ENCODE measurements around the gene NR2E1.

NR2E1 gene

DNA sequence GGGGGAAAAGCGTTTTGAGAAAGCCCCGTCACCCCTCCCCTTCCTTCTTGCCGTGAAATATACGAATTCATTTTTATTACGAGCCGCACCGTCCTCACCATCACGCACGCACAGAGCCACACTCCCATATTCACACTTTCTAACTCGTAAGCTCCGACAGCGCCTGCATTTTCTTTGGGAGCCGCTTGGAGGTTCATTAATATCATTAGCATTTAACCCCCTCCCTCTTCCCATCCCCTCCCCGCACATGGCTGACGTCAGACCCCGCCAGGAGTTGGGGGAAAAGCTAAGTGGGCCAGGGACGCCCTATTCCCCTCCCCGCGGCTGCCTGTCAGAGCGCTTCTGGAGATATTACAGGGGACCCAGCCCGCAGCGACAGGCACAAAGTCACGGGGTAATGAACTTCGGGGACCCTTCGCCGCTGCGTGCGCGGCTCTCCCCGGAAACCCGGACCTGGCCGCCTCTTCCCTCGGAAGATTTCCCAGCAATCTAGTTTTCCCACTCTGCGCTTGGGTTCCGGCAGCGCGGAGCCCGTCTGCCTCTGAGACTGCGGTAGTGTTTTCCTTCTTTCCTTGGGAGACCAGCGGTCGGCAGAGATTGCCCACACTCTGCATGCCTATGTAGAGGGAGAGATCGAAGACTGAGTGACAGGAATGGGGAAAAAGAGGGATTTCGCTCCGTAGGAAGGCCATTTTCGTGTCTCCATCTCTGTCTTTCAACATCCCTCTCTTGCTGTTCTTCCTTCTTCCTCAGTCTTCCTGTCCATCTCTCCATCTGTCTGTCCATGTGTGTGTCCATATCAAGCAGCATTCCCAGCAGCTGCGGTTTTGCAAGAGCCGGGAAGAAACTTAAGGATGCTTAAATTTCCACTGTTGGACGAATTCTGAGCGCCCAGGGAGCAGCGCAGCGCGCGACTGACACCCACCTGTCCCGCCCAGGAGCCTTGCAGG lies at the start of gene NR2E1:
TSS of gene NR2E1 (plus strand) at position 309 of the 950 bp plus-strand sequence. CDS start 744 bp downstream, outside the sequence.
- in situ Hi-C loops (cut with MboI; ENCODE audit: low sequenced_read_pairs), result no loop called here

DNA sequence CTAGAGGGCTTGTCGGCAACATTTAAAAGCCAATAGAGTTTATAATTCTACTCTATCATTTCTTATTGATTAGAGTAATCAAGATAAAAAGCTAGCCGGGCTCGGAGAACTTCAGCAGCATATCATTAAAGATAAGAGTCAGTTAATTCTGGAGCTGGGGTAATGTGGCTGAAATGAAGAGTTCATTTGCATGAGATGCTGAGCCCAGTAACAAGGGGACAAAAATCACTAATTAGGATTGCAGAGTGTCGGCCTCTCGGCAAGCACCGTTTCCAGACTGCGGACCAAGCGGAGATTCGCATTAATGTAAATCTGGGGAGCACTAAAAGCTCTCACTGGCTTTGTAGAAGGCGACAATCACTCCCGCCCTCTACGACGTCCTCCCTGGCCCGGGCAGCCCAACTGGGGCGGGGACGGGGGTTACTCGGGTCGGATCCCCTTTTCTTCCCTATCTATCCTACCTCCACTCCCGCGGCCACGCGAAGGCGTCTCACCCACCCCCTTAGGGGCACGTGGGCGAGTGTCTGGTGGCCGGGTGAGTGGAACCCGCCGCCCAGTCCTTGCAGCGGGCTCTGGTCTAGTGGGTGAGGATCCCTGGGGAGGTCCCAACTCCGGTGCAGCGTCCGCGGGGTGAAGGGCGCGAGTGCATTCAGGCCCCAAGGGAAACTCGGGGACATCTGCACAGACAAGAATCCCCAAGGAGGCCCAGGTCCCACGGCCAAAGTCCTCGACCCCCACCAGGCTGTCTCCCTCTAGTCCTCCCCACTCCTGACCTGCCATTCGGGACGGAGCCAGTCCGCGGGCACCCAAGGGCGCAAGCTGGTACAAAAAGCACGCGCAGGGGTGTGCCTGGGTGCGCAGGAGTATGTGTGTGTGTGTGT lies 49.0 kb upstream of the NR2E1 start:
- in situ Hi-C loops (cut with MboI; ENCODE audit: low sequenced_read_pairs), result no loop called here

DNA sequence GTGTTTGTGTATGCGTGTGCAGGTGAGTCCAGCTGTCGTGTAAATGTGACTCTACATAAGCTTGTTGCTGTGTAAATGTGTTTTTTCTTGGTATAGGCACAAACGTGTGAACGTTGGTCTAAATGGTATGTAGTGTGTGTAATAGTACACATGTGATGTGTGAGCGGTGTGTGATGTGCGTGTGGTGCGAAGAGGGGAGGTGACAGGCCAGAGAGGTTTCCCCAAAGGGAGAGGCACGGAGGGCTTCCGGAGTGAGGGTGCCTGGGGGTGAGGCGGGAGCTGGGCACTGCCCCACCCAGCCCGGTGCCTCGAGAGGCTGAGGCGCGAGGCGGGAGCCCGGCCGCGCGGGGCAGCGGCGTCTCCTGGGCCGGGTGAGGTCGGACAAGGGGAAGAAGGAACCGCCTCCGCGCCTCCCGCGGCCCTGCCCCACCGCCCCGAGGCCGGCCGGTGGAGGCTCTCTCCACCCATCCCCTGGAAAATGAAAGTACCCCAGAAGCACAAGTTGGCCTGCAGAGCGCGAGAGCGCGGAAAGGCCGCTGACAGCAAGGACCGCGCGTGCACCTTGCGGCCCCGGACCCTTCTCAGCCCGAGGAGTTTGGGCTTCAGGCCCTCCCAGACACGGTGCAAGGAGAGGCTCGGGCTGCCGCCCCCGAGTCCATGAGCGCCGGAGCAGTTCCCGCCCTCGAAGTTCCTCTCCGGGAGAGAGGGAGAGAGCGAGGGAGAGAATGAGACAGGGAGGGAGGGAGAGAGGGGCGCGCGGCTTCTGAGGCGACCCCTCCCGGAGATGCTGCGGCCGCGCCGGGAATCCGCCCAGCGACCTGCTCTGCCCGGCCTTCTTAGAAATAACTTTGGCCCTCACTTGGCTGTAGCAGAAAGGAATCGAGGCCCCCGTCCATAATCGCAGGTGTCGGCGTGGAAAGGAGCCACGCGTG lies 48.1 kb upstream of the NR2E1 start:
- in situ Hi-C loops (cut with MboI; ENCODE audit: low sequenced_read_pairs), result no loop called here

DNA sequence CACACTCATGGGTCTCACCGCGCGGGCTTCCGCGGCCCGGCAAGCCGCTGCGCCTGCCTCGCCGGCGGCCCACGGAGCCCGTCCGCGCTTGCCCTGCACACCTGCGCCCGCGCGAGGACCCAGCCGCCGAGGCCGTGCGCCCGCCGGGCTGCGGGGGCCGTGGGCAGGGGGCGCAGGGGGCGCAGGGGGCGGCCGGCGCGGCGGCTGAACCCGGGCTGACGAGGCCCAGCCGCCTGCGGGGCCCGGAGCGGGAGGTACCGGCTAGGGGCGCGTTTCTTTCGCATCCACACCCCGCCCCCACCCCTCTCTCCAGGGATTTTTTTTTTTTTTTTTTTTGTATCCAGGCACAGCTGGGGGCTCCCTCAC lies 47.5 kb upstream of the NR2E1 start:
- in situ Hi-C loops (cut with MboI; ENCODE audit: low sequenced_read_pairs), result no loop called here

DNA sequence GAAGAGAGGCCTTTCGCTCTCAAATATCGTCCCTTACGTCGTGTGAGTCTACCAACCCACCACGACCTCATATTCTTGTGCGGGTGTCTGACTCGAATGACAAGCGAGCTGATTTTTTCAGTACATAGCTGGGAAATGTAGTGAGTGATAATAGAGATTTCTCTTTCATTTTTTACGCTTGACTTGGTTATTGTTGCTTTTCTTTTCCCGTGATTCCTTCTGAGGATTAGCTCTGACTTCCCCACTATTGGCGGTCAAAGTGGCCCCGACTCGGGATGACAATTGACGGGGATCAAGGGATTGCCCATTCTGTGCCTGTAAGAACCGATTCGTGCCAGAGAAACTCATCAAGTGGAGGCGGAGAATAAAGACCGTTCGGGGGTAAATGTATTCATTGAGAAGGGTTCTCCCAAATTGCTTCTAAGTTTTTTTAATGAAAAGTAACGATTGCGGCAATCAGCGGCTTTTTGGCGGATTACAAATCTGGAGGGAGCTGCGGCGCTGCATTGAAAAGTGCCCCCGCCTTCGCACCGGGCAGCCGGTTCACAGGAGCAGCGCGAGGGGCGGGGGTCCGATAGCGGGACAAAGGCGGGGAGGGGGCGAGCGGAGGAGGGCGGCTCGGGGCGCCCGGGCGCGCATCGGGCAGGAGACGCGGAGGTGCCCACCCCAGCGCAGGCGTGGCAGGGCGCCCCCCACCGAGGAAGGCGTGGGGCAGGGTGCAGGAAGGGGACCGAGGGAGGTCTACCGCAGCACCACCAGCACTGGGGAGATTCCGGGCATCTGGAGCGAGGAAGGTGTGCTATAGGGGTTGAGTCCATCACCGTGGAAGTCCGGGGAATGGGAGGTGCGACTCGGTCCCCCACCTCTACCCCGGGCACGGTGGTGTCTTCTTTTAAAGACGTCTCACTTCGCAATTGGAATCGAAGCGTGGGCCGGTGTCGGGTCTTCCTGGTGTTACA lies 46.7 kb upstream of the NR2E1 start:
- in situ Hi-C loops (cut with MboI; ENCODE audit: low sequenced_read_pairs), result no loop called here

DNA sequence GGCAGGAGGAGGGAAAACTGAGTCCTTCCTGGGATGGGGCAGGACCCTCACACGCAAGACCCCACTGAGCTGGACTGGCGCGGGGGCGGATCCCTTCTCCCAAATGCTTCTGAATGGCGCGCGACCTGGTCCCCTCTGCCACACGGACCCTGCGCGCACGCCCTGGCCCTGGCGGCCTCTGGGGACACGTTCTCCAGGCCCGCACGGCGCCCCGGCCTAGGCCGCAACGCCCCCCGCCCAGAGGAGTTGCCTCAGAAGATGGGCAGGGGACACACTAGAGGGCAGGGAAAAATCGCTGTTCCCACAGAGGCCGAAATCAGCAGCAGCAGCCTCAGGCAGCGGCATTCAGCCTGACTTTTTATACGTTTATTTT lies 46.1 kb upstream of the NR2E1 start:
- in situ Hi-C loops (cut with MboI; ENCODE audit: low sequenced_read_pairs), result no loop called here

DNA sequence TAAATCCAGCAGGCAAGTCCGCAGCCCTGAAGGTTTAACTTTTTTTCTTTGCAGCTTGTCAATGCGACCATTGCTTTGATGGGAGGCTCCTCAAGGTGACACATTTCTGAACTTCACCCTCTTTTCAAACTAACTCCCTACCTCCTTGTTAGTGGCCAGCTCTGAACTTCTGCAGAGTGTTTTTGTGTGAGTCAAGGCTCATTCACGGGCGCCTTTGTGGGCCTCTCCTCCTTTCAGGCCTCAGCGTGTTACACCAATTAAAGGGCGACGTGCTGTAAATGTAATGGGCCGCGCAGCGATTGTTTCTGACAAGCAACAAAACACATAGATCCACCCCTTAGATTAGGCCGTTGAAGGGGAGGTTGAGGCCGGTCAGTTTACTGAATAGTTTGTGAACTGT lies 45.5 kb upstream of the NR2E1 start:
- in situ Hi-C loops (cut with MboI; ENCODE audit: low sequenced_read_pairs), result no loop called here

DNA sequence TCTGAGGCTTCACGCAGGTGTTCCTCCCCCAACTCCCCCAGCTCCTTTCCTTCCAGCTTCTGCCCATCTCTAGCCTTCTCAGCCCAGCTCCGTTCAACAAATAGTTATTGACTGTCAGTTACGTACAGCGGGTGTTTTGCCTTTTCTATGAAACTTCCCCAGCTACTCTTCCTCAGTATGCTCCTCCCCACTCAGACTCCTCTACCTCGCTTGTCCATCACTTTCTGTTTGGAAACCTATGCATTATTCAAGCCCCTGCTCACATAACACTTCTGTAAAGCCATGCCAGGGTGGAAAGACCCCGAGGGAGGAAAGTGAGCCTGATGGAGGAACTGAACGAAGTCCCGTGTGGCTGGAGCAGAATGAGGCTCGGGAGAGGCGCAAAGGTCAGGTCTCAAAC lies 44.2 kb upstream of the NR2E1 start:
- in situ Hi-C loops (cut with MboI; ENCODE audit: low sequenced_read_pairs), result no loop called here

DNA sequence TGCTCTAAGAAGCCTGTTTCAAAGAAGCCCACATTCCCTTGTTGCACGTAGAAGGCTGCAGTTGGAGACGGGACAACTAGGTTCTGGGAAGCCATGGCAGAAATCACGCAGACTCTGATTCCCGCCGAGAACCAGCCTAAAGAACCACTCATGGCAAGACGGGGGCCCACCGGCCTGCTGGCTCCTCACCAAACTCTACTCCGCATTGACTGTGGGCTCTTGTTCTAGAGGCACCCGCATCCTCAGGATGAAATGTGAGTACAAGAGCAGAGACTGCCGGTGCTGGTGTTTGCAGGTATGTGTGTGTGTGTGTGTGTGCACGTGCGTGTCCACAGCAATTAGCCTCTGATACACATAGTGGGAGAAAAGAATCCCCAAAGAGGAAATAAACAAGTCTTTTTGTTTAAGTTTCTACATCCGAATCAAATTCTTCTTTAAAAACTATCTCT lies 42.3 kb upstream of the NR2E1 start:
- in situ Hi-C loops (cut with MboI; ENCODE audit: low sequenced_read_pairs), result no loop called here

DNA sequence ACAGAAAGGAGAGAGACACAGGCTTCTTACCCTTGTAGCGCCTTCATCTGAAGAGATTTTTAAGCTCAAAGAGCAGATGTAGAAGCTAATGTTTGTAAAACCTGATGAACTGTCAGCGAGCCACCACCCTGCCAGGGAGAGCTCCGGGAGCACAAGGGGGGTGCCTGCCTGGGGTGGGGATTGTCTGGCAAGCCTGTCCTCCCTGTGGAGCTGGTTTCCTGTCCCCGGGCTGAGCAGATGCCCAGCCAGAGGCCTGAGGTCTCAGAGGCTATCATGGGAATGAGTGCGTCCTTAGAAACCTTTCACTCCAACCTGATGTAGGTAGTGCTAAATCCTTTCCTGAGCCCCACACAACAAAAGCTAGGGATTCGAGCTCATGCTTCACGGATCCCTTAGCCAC lies 41.9 kb upstream of the NR2E1 start:
- in situ Hi-C loops (cut with MboI; ENCODE audit: low sequenced_read_pairs), result no loop called here

DNA sequence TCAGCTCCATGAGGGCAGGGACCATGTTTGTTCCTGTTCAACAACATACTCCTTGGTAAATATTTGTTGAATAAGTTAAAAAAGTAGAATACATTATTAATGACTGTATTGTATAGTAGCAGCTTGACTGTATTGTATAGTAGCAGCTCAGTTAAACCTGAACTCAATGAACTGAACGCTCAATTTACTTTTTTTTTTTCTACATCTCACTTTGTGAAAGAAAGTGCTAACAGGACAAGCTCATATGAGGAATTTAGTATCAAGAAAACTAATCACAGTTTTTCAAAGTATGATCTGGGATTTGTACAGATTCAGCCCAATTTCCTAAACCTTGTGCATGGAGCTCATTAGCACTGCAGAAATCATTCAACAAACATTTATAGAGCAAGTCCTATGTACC lies 38.8 kb upstream of the NR2E1 start:
- in situ Hi-C loops (cut with MboI; ENCODE audit: low sequenced_read_pairs), result no loop called here

DNA sequence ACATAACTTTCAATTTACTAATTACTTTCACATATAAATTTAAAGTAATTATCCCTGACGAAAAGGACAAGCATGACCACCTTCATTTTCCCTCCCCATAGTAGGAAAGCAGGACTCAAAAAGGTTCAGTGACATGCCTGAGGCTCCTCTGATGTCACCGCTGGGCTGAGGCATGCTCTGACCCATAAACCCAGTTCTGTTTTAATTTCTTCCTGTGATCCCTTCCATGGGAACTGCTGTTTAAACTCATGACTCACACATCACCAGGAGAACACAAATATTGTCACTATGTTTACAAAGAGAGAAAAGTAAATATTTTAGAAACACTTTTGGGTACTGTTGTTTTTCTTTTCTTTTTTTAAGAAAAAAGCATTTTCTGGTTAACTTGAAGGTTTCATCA lies 38.0 kb upstream of the NR2E1 start:
- in situ Hi-C loops (cut with MboI; ENCODE audit: low sequenced_read_pairs), result no loop called here

DNA sequence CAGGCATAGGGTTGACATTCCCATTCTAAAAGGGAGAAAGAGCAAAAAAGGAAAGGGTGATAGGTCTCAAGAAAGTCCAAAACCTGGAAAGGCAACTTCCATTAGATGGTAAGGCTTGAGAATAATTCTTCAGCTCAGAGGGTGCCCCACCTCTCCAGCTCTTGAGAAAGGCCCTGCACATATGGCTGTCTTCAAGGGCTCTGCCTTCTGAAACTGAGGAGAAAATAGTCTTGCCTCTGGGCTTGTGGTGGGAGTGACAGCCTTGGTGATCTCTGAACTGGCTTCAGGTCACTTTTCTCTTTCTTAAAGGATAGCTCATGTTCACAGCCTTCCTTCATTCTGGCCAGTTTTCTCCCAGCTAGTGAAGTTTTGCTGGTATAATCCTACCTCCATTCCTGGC lies 35.6 kb upstream of the NR2E1 start:
- in situ Hi-C loops (cut with MboI; ENCODE audit: low sequenced_read_pairs), result no loop called here

DNA sequence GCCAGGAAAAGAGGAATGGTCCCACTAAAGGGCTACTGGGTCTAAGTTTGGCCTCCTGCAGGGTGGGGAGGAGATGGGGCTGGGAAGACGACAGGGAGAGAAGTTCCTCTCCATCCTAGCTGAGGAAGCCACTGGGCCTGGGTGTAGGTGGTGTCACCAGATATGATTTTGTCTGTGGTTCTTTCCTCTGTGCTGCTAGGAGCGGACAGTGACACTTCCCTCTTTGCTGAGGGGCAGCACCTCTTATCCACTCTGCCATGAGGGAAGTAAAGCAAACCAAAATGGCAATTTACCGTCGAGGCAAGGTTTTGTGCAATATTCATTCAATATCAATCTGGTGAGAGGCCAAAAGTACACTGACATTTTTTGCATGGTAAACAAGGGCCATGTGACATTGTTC lies 33.0 kb upstream of the NR2E1 start:
- in situ Hi-C loops (cut with MboI; ENCODE audit: low sequenced_read_pairs), result no loop called here

DNA sequence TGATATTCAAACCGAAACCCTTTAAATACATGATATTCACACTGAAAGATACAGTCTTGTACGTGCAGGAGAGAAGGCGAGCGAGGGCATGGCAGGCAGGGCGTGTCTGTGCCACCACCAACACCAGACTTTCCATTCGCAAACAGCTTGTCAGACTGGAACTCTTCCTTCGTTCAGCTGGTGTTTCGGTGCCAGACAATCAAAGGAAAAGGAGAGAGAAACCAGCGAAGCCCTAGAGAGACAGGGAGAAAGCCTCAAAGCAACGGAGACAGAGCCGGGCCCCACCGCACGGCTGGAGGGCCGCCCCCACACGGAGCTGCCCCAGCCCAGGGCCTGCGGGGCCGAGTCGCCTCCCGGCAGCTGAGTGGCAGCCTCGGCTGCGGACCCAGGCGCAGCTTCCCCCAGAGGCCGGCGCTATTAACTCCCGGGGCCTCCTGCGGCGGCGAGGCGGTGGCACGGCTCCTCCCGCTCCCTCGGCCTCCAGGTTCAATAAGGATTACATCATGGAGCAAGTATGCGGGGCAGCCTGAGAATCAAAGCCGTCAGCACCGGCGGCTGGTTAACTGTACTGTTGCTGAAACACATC lies 32.1 kb upstream of the NR2E1 start:
- in situ Hi-C loops (cut with MboI; ENCODE audit: low sequenced_read_pairs), result no loop called here

DNA sequence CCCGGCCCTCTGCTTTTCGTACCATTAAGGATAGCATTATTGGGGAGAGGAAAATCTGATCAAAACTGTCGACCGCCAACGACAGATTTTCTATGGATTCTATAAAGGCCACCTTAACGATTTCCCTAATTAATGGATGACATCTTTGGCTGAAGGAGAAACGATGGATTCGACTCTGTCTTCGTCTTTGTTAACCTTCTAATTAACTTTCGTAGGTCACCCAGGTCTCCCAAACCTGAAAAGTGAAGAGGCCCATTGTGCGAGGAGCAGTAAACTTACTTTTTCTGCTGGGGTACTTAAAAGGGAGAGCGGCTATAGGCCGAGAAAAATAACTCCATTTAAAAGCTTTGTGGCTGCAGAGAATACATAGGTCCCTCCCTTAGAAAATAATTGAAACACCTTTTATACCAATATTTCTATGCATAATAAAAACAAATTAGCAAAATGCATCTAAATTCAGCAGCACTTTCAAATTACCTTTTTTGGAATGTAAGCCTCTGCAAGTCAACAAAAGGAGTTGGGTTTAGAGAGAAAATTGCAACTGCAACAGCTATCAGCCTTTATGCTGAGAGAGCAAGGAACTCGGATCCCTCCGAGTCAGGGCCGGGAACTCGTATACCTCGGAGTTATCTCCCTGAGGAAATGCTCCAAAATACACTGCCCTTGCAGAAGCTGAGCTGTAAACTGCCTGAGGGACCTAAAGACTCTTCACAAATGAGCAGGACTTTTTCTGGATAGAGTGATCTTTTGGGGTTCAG lies 31.4 kb upstream of the NR2E1 start:
- in situ Hi-C loops (cut with MboI; ENCODE audit: low sequenced_read_pairs), result no loop called here

DNA sequence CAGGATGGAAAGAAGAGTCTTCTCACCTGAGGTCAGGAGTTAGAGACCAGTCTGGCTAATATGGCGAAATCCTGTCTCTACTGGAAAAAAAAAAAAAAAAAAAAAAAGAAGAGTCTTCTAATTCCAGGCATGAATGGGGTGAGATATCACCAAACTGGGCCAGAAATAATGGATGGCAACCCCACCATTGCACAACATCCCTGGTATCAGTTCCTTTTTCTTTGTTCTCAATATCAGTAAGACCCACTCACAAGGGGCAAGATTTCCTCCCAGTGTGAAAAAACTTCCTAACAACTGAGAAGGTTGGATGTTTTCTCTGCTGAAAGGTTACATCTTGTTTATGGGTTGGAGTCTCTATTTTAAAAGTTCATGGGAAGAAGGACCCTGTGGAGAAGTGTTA lies 23.6 kb upstream of the NR2E1 start:
- in situ Hi-C loops (cut with MboI; ENCODE audit: low sequenced_read_pairs), result no loop called here

DNA sequence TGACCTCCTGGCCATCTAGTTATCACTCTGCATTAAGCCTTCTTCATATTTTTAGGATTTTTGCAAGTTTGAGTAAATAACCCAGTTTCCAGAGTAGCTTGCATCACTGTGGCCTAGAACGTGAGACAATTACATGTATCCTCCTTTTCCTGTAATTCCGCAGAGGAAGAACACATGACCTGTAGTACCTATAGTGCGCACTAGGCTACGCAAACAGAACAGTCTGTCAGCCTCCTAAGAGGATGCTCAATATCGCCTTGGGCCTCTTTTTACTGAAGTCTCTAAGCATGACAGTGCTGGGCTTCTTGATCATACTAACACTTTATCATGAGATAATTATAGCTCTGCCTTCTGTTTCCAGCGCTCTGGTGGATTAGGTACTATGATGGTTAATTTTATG lies 20.2 kb upstream of the NR2E1 start:
- in situ Hi-C loops (cut with MboI; ENCODE audit: low sequenced_read_pairs), result no loop called here

DNA sequence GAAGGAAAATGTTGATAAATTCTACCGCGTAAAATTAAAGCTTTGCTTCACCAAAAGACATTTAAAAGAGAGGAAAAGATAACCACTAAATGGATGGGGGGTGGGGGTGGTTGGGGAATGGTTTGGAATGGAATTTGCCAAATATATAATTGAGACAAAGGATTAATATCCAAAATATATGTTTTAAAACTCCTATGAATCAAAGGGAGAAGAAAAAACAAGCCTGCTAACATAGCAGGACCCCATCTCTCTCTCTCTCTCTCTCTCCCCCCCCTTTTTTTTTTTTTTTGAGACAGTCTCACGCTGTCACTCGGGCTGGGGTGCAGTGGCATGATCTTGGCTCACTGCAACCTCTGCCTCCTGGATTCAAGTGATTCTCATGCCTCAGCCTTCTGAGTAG lies 13.4 kb upstream of the NR2E1 start:
- in situ Hi-C loops (cut with MboI; ENCODE audit: low sequenced_read_pairs), result no loop called here

All from hTERT RPE-1 (cell line).